Body of pancreas (tissue), 4 donors: ENCODE measurements around the gene VPS45.

Experiments
- POLR2A ChIP-seq, 3 donors: fragments of 450-650 bp; IDR thresholded peaks; one replicate each; pipeline ENCODE4 v1.6.1; 2016; ENCODE audit warnings: antibody characterized with exemption in 3 of 3, mild to moderate bottlenecking in 2 of 3
- TF ChIP-seq, protein P1 (sequence below), 7 experiments: fragments of 450-650 bp in 4 of 7; fragments of 200-600 bp in 3 of 7; sonication (generic) in 3 of 7; IDR thresholded peaks; one replicate each; pipeline ENCODE4 v1.5.1; 2016 to 2019; ENCODE audit warnings: antibody characterized with exemption in 7 of 7

DNA sequence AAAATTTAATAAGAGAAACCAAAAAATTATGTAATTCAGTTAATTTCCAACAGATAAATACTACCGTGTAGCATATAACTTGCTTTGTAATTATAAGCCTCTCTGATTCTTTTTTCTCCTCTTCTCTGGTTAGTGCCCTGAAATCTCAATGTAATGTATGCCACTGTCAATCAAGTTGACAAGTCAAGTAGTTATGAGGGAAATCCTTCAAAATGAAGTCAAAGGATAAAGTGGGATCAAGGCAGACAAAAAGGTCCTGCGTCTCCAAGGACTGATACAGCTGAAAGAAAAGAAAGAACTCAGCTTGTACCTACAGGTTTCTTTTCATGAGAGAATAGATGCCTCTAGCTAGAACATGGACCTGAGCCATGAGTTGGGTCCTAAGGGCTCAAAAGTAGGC, 19.8 kb downstream of the VPS45 start:
- TF ChIP-seq POLR2A (IDR thresholded peaks at IDR 0.05): no peak
- TF ChIP-seq, protein P1, sequence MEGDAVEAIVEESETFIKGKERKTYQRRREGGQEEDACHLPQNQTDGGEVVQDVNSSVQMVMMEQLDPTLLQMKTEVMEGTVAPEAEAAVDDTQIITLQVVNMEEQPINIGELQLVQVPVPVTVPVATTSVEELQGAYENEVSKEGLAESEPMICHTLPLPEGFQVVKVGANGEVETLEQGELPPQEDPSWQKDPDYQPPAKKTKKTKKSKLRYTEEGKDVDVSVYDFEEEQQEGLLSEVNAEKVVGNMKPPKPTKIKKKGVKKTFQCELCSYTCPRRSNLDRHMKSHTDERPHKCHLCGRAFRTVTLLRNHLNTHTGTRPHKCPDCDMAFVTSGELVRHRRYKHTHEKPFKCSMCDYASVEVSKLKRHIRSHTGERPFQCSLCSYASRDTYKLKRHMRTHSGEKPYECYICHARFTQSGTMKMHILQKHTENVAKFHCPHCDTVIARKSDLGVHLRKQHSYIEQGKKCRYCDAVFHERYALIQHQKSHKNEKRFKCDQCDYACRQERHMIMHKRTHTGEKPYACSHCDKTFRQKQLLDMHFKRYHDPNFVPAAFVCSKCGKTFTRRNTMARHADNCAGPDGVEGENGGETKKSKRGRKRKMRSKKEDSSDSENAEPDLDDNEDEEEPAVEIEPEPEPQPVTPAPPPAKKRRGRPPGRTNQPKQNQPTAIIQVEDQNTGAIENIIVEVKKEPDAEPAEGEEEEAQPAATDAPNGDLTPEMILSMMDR (IDR thresholded peaks at IDR 0.05): no peak
